Thyroid gland (tissue), 4 donors: ENCODE data around the gene SLC6A1. TPM values are rescaled to one million over a fixed set of nuclear protein-coding genes. Genes with fewer than 3 reads are reported as not detected.

Experiments
- DNase-seq, 2 donors: peaks; one replicate each; pipeline ENCODE4 v3.0.0-alpha.2; 2019
- H3K27ac ChIP-seq, 3 donors: fragments of 200-600 bp; sonication (generic); 1 replicate in 2 of 3; 2 replicates in 1 of 3; pipeline ENCODE4 v1.5.1; 2016 to 2019; ENCODE audit warnings: mild to moderate bottlenecking in 1 of 3, moderate library complexity in 1 of 3
- H3K27me3 ChIP-seq: fragments of 200-600 bp; sonication (generic); one replicate; pipeline ENCODE4 v1.5.1; 2019
- H3K36me3 ChIP-seq, 2 donors: fragments of 200-600 bp; sonication (generic); one replicate each; pipeline ENCODE4 v1.5.1; 2016 to 2019
- H3K4me1 ChIP-seq, 2 donors: fragments of 200-600 bp; sonication (generic); one replicate each; pipeline ENCODE4 v1.5.1; 2017 to 2019
- H3K4me3 ChIP-seq, 3 donors: fragments of 200-600 bp; sonication (generic); replicated peaks in 1 of 3; 1 replicate in 2 of 3; 2 replicates in 1 of 3; pipeline ENCODE4 v1.5.1; 2016; ENCODE audit warnings: mild to moderate bottlenecking in 1 of 3
- H3K9me3 ChIP-seq: fragments of 200-600 bp; sonication (generic); one replicate; pipeline ENCODE4 v1.5.1; 2017
- CTCF ChIP-seq, 6 experiments: fragments of 200-600 bp in 3 of 6; fragments of 450-650 bp in 3 of 6; sonication (generic) in 3 of 6; IDR thresholded peaks; one replicate each; pipeline ENCODE4 v1.5.1; 2016 to 2019; ENCODE audit warnings: antibody characterized with exemption in 6 of 6, mild to moderate bottlenecking in 2 of 6, inconsistent platforms in 1 of 6, moderate library complexity in 1 of 6
- POLR2A ChIP-seq, 2 donors: fragments of 450-650 bp; IDR thresholded peaks; one replicate each; pipeline ENCODE4 v1.6.1; 2017; ENCODE audit warnings: antibody characterized with exemption in 2 of 2, mild to moderate bottlenecking in 2 of 2, moderate library complexity in 1 of 2
- WGBS, 2 donors: methylation state at CpG; one replicate each; pipeline ENCODE4 v1.1.5; 2017; 5-methylcytosine and 5-hydroxymethylcytosine counted together
- intact Hi-C: fragments of 100-400 bp; cut with DNase I; formaldehyde crosslinking; loops from one replicate; pipeline ENCODE4 v1.15.1; 2023
- total RNA-seq, 4 donors: library from RNA; depleted of rRNA; stranded (reverse); fragments of >200 nt; gene quantifications; one replicate each; pipeline ENCODE4 v1.2.3, GENCODE V29; 2016

Gene SLC6A1
- total RNA-seq, 4 donors from 2014 or later, result 0.27 to 1.3 TPM; not detected in 2

GRCh38 chr3:11080492-11080891 is 87.9 kb downstream of the SLC6A1 start:
- no peaks in the 10 kb centered on the region for H3K27me3 ChIP-seq
- DNase-seq, result no peak
- H3K4me3 ChIP-seq, result no peak overlapping the region
- 83 to 84% methylated on average over 5 of the region's 5 CpGs for WGBS, 2 donors
- intact Hi-C loops, result no loop called here
- H3K27ac ChIP-seq, result no peak overlapping the region
- H3K36me3 ChIP-seq, result no peaks in the 10 kb centered on the region
- TF ChIP-seq POLR2A (IDR thresholded peaks at IDR 0.05), result no peak
- no peaks in the 10 kb centered on the region for H3K4me1 ChIP-seq
- no peaks in the 10 kb centered on the region for H3K9me3 ChIP-seq

DNA sequence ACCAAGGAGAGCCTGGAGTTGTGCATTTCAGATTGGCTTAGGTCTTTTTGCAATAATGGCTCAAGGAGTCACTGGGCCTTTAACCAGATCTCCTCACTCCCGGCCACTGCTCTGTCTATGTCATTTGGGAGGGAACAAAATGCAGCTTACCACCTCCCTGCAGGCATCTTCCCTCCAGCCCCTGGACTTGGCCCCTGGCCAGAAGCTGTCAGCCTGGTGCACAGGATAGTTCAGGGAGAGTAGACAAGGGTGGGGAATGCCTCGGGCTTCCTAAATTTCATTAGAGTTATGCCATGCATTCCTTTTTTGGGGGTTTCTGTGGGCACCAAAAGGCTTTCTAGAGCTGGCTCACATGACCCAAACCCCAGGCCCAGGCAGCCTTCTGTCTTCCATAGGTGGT is 91.5 kb downstream of the SLC6A1 start:
- Histone ChIP-seq H3K9me3 (no peaks in the 10 kb centered on the region), H3K27ac (no peak overlapping the region), H3K4me3 (no peak overlapping the region), H3K36me3 (no peaks in the 10 kb centered on the region), H3K4me1 (no peaks in the 10 kb centered on the region), H3K27me3 (no peaks in the 10 kb centered on the region)
- no peak for TF ChIP-seq POLR2A (IDR thresholded peaks at IDR 0.05)
- intact Hi-C loops, result no loop called here
- WGBS, 2 donors, result 58 to 73% methylated on average over 2 of the region's 2 CpGs
- DNase-seq, result no peak

DNA sequence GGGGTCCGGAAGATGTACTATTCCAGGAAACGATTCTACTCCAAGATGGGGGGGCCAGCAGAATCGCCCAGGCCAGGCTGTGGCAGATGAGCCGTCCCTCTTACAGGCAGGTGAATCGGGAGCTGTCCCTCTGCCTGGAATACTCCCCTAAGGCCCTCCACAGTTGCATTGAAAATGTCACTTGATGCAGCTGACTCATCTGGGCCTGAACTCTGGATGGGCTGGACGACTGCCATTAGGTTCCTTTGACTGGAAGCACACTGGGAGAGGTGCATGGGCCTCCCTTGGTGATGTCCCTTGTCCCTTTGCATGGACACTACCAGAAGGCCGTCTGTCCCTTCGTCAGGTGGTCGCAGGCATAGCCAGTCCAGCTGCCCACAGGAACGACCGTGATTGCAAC is 92.1 kb downstream of the SLC6A1 start:
- intact Hi-C loops, result no loop called here
- H3K27ac ChIP-seq, result no peak overlapping the region
- no peak for TF ChIP-seq POLR2A (IDR thresholded peaks at IDR 0.05)
- no peak for TF ChIP-seq CTCF (IDR thresholded peaks at IDR 0.05)
- H3K27me3 ChIP-seq, result no peaks in the 10 kb centered on the region
- no peaks in the 10 kb centered on the region for H3K9me3 ChIP-seq
- no peaks in the 10 kb centered on the region for H3K4me1 ChIP-seq
- WGBS, 2 donors, result 69 to 75% methylated on average over 4 to 7 of the region's 11 CpGs
- no peak overlapping the region for H3K4me3 ChIP-seq
- H3K36me3 ChIP-seq, result no peaks in the 10 kb centered on the region
- DNase-seq, result no peak

- H3K4me3 ChIP-seq, result no peak overlapping the region
- H3K27ac ChIP-seq, result no peak overlapping the region
- WGBS, 2 donors, result 74 to 79% methylated on average over 10 of the region's 10 CpGs
- no peaks in the 10 kb centered on the region for H3K4me1 ChIP-seq
- DNase-seq, result no peak
- TF ChIP-seq CTCF (IDR thresholded peaks at IDR 0.05) (no peak), POLR2A (IDR thresholded peaks at IDR 0.05) (no peak)
- no peaks in the 10 kb centered on the region for H3K27me3 ChIP-seq
- no peaks in the 10 kb centered on the region for H3K9me3 ChIP-seq
- intact Hi-C loops, result no loop called here
- no peaks in the 10 kb centered on the region for H3K36me3 ChIP-seq
Measured at GRCh38 chr3:11085093-11085840, 92.7 kb downstream of the SLC6A1 start.

DNA sequence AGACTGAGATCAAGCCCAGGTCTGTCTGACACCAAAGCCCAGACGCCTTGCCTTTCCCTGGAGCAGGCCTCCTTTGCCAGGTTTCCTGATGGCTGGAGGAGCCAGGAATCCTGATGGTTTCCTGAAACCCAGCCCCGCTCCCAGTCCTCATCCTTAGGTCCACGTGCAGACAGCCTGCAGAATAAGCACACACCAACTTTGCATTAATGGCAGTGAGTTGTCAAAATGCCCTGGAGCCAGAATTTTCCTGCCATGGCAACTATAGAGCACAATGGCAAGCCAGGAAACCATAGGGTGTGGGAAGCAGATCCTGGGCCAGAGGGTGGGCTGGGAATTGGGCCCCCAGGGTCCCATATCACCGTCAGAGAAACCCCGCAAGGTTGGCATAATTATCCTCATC is 94.3 kb downstream of the SLC6A1 start:
- Histone ChIP-seq H3K27ac (no peak overlapping the region), H3K4me1 (no peaks in the 10 kb centered on the region), H3K4me3 (no peak overlapping the region), H3K9me3 (no peaks in the 10 kb centered on the region), H3K36me3 (no peaks in the 10 kb centered on the region), H3K27me3 (no peaks in the 10 kb centered on the region)
- 75 to 87% methylated on average over 5 of the region's 5 CpGs for WGBS, 2 donors
- TF ChIP-seq POLR2A (IDR thresholded peaks at IDR 0.05) (no peak), CTCF (IDR thresholded peaks at IDR 0.05) (no peak)
- intact Hi-C loops, result no loop called here
- no peak for DNase-seq

DNA sequence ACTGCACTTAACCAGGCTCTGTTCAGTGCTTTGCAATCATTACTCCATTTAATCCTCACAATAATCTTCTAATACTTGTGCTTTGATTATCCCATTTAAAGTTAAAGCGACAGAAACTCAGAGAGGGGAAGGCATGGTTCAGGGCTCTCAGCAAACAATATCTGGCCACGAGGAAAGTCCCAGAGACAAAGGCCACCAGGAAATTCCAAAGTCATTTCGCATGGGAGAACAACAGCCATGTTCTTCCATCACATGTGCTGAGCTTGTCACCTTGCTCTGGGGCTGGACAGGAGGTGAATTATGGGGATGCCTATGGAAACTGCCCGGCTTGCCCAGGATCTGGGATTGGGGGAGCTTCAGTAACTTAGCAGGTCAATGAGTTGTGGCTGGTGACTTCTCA is 95.5 kb downstream of the SLC6A1 start:
- H3K4me3 ChIP-seq, result no peak overlapping the region
- no peaks in the 10 kb centered on the region for H3K9me3 ChIP-seq
- H3K4me1 ChIP-seq, result no peaks in the 10 kb centered on the region
- TF ChIP-seq POLR2A (IDR thresholded peaks at IDR 0.05), result no peak
- no peak for TF ChIP-seq CTCF (IDR thresholded peaks at IDR 0.05)
- no peaks in the 10 kb centered on the region for H3K27me3 ChIP-seq
- 75 to 82% methylated on average over 4 of the region's 4 CpGs for WGBS, 2 donors
- intact Hi-C loops, result no loop called here
- no peak overlapping the region for H3K27ac ChIP-seq
- H3K36me3 ChIP-seq, result no peaks in the 10 kb centered on the region
- DNase-seq, result no peak
